GM18517 (cell line): ENCODE results near the gene ENPP6.
A peak's percentile ranks its signal among the peaks of the same experiment; 100 is the strongest.

Experiments
- ATAC-seq: cut with Tn5 transposase; IDR thresholded peaks from one replicate; pipeline ENCODE4 v1.9.1; 2021; ENCODE audit warnings: mild to moderate bottlenecking, moderate library complexity; ENCODE audit not compliant: unreplicated experiment

The ENPP6 gene

DNA sequence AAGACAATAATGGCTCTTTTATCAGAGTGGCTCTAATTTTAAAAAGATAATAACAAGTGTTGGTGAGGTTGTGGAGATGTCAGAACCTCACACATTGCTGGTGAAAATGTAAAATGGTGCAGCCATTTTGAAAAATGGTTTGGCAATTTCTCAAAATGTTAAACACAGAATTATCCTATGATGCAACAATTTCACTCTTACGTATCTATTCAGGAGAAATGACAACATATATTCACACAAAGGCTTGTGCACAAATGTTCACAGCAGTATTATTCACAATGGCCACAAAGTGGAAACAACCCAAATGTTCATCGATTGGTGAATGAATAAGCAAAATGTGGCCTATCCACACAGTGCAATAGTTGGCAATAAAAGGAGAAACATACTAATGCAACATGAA, 24.7 kb downstream of the ENPP6 start:
- ATAC-seq, result no peak

DNA sequence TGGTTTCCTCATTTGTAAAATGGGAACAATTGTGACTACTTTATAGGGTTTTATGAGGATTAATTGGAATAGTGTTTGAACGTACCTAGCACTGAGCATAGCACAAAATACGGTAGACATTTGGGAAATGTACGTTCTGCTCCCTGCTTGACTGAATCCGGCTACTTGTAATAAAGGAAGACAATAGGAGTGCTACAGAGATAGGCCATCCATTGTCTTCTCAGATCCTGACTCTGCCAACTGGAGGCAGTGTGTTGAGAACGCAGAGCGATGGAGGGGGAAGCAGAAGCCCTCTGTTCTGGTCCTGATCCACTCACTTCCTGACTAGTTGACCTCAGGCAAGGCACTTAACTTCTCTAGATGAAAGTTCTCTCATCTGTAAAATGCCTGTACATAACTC, 26.4 kb downstream of the ENPP6 start:
- no peak for ATAC-seq

DNA sequence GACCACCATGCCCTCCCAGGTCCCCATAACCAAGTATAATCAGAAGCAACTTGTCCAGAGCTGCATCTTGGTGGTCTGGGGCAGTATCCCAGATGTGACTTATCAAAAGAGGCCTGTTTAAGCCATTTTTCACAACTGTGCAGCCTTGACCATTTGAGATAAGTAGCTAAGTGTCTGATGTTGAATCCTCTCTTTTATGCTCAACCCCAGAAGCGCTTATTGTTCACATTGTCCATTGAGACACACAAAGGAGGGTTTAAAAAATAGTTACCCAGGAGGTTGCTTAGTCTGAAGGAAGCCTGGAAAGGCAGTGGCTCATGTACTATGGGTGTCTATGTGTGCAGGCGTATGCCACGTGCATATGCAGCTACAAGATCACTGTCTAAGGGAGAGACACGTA, 27.0 kb downstream of the ENPP6 start:
- no peak for ATAC-seq

DNA sequence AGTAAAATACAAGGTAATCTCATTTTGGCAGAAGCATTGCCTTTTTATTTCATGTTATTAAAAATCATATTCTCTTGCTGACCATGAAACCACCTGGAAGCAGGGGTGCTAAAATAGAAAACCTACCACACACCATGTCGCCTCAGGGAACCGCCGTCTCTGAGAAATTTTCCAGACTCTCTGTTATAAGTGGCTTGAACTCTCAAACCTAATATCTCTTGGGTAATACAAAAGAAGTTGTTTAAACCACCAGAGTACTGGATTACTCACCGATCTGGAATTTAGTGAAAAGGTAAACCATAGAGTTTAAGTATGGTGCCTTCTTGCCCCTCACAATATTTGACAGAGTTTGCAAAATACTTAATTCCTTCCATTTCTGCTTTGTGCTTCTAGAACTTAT, 27.7 kb downstream of the ENPP6 start:
- no peak for ATAC-seq

DNA sequence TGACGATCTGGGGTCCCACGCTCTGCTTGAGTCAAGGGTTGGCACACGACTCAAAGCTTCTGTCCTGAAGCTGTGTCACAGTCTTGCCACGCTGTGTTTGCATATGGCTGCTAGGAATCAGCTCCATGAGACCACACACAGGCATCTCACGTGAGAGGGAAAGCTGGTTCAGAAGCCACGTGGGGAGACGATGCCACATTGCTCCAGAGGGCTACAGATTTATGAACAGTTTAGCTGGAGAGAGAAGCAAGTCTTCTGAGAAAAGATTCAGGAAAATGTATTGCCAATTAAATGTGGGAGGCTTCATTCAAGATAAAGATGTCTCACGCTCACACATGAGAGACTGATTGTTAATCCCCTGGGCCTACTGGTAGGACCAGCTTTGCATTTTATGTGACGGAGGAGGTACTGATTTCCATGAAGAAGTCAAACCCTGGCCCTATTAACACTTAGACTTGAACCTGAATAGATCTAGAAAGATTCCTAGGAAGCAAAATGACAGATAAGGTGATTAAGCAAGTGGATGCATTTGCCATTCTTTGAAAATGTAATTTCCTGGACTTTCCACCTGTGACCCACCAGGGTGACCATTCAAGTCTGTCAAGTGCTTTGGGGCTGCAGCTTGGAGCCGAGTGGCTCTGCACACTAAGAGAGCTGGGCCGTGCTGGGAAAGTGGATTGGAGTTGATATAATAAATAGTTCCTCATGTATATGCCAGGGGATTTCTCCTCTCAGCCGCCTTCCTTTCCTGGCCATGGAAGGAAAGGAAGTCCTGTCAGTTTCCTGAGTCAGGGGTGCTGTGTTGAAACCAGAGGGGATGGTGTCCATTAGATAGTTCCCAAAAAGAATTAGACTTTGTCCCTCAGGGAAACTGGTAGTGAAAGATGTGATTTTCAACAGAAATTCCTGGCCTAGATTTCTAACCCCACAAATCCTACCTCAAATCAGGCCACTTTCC, 29.0 kb downstream of the ENPP6 start:
- no peak for ATAC-seq

- no peak for ATAC-seq
These were observed 40.4 kb downstream of the ENPP6 start for GRCh38 chr4:184177271-184177670.

GRCh38 chr4:184174571-184175488, 42.8 kb downstream of the ENPP6 start:
- ATAC-seq, result no peak

- no peak for ATAC-seq
These were observed 46.7 kb downstream of the ENPP6 start for GRCh38 chr4:184171011-184171410.

DNA sequence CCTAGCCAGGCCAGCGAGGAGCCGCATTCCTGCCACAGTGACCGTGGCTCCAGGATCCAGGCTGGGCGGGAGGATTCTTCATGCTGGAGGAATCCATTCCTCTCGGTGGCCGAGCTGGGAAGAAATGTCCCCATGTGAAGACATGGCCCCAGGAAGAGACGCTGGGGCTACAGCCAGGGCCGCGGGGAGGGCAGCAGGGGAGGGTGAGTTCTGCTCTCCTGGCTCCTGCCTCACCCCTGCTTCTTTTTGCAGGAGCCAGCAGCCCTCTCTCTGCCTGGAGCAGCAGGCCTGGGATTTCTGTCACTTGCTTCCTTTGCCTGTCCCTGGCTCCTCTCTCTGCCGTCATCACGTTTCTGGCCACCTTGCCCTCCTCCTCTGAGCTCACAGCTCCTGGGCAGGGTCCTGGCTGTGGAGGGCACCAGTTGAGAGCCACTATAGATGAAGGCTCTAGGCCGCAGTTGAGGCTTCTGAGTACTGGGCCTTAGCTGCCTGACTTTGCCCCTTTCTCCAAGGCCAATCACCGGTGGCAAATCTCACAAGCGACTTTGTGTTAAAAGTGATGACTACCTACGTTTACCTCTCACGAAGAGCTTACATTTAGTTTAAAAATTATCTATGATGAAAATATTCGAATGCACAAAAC, 48.3 kb downstream of the ENPP6 start:
- ATAC-seq, result no peak

GRCh38 chr4:184168406-184169019, 49.2 kb downstream of the ENPP6 start:
- peak; percentile 44 for ATAC-seq

DNA sequence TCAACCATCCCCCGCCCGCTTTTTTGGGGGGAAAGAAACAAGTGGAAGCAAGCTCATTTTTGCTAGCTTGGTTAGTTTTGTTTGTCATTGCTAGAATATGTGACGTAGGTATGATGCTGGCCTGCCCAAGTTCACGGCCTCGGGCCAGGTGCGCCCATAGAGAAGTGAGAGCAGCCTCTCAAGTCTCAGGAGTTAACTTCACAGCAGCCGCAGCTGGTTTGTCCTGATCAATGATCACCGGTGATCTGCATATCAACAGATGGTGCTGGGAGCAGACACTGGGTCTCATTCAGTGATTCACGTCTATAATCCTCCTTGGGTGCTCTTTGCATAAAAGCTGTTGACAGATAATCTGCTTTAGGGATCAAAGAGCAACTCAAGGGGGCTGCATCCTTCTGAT, 50.1 kb downstream of the ENPP6 start:
- peak; percentile 86 for ATAC-seq

DNA sequence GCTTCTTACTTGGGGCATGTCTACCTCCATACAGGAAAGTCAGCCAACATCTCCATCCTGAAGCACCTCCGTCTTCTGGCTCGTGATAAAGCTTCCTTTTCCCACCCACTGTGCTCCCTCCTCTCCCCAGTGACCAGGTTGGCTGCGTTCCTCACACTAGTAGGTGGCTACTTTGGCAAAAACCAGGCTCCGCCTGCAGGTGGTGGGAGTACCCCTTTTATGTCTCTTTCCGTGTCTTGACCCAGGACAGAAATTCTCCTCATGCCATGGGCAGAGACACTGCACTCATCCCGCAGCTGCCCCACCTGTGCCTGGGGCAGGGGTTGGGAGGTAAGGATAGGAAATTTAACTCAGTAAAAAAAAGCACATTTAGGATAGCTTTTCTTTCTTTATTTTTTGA, 50.9 kb downstream of the ENPP6 start:
- no peak for ATAC-seq

DNA sequence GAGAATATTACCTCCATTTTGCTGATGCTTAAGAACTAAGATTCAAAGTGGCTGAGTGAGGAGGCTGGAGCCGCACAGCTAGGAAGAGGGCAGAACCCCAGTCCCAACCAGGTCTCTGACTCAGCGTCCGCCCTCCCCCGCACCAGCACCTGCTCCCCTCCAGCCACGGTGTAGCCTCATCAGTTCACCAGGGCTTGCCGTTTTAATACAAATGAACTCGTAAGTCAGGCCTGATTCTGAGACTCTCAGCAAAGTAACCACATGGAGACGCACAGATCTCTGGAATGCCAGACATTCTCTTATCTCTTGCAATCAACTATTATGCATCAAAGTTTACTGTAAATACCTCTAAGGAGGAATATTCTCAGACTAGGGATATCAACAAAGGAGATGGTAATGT, 52.4 kb downstream of the ENPP6 start:
- ATAC-seq, result no peak

DNA sequence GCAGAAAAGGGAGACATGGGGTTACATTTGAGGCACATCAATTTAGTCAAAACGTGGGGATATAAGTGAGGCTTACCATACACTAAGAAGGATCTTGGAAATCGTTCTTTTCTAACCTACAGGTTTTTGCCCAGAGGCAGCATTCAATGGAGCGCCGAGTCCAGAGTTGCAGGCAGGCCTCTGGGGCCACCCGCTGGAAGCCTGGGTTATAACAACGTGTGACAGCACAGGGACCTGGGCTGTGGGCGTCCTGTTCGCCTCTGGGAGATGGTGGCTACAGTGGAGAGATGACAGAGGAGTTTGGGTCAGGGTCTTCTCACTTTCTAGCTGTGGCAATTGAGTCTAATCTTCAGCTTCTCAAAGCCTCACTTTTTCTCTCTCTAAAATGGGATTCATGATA, 53.9 kb downstream of the ENPP6 start:
- ATAC-seq, result no peak

GRCh38 chr4:184162596-184162995, 55.1 kb downstream of the ENPP6 start:
- no peak for ATAC-seq

- ATAC-seq, result no peak
These were observed 60.4 kb downstream of the ENPP6 start for GRCh38 chr4:184157322-184157721.

- no peak for ATAC-seq
These were observed 61.3 kb downstream of the ENPP6 start for GRCh38 chr4:184156163-184156920.

DNA sequence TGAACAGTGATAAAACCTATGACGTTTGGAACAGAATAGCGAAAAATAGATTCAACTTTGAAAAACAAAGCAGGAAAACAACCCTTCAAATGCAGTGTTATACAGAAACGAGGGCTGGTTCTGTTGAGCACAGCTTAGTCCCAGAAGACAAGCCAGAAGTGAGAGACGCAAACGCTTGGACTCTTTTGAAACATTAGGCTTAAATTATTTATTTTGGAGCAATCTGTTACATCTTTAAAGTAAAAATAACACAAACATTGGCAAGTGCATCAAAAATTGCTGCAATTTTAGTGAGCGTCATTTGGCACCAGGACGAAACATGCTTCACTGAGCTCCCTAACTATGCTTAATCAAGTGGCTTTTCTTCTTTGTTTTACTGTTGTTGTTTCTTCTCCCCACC, 63.5 kb downstream of the ENPP6 start:
- no peak for ATAC-seq

- no peak for ATAC-seq
These were observed 63.9 kb downstream of the ENPP6 start for GRCh38 chr4:184153781-184154180.

- no peak for ATAC-seq
These were observed 65.6 kb downstream of the ENPP6 start for GRCh38 chr4:184151988-184152485.
